GM21390 (cell line): ENCODE data around the gene ABCC3.

Experiments used
- ATAC-seq: cut with Tn5 transposase; IDR thresholded peaks from one replicate; pipeline ENCODE4 v1.9.1; 2021; ENCODE audit not compliant: unreplicated experiment

Gene ABCC3

GRCh38 chr17:50642722-50643656 is 8.3 kb downstream of the ABCC3 start:
- no peak for ATAC-seq

DNA sequence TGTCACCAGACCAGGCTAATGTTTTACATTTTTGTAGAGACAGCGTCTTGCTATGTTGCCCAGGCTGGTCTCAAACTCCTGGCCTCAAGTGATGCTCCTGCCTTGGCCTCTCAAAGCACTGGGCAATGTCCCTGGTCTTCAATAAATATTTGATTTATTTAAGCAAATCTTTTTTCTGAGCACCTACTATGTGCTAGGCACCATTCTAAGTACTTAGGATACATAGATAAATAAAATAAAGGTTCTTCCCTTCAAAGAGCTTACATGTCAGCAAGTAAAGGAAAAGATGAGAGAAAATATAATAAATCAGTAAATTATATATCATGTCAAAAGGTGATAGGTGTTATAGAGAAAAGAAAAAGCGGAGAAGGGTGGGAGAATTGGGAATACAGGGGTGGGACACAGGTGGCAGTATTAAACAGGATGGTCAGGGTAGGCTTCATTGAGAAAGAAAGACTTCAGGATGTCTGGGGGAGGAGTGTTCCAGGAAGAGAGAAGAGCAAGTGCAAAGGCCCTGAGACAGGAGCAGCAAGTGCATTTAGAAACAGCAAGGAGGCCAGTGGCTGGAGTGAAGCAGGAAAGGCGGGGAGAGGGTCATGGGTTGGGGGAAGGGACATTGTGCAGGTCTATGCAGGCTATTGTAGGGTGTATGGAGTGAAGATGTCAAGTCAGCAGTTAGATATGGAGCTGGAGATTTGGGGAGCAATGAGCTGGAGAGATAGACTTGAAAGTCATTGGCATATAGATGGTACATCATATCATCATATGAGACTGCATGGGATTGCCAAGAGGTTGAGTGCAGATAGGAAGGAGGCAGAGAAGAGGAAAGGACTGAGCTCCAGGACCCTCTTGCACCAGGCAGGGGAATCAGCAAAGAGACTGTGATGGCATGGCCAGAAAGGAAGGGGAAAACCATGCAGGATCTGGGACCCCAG is 11.3 kb downstream of the ABCC3 start:
- no peak for ATAC-seq

- ATAC-seq = no peak
These were observed 12.5 kb downstream of the ABCC3 start for GRCh38 chr17:50647187-50647586.

GRCh38 chr17:50649042-50649908 is 14.6 kb downstream of the ABCC3 start:
- no peak for ATAC-seq

- no peak for ATAC-seq
These were observed 17.0 kb downstream of the ABCC3 start for GRCh38 chr17:50651661-50652060.

DNA sequence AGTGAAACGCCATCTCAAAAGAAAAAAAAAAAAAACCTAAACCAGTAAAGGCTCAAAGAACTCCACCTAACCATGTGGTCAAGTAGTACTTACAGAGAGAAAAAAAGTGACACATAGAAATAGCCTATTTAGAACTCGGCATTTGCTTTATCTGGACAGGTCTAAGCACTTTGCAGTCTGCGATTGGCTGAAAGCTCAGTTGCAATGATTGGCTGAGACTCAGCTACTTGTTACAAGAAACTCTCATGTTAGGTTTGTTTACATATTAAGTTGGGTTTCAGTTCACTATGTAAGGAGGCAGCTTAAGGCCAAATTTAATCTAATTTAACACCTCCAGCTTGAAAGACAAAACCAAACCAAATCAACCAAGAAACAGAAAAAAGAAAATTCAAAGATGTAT is 19.1 kb downstream of the ABCC3 start:
- no peak for ATAC-seq

GRCh38 chr17:50656509-50656908 is 21.8 kb downstream of the ABCC3 start:
- ATAC-seq = no peak

- ATAC-seq = no peak
These were observed 22.4 kb downstream of the ABCC3 start for GRCh38 chr17:50657054-50657453.

GRCh38 chr17:50657627-50658026 is 22.9 kb downstream of the ABCC3 start:
- ATAC-seq = no peak

- ATAC-seq = no peak
These were observed 23.9 kb downstream of the ABCC3 start for GRCh38 chr17:50658616-50659015.

GRCh38 chr17:50659179-50659578 is 24.5 kb downstream of the ABCC3 start:
- no peak for ATAC-seq

GRCh38 chr17:50660042-50660886 is 25.6 kb downstream of the ABCC3 start:
- ATAC-seq = no peak

- ATAC-seq = no peak
These were observed 26.2 kb downstream of the ABCC3 start for GRCh38 chr17:50660887-50661345.

GRCh38 chr17:50661348-50661747 is 26.7 kb downstream of the ABCC3 start:
- ATAC-seq = no peak

DNA sequence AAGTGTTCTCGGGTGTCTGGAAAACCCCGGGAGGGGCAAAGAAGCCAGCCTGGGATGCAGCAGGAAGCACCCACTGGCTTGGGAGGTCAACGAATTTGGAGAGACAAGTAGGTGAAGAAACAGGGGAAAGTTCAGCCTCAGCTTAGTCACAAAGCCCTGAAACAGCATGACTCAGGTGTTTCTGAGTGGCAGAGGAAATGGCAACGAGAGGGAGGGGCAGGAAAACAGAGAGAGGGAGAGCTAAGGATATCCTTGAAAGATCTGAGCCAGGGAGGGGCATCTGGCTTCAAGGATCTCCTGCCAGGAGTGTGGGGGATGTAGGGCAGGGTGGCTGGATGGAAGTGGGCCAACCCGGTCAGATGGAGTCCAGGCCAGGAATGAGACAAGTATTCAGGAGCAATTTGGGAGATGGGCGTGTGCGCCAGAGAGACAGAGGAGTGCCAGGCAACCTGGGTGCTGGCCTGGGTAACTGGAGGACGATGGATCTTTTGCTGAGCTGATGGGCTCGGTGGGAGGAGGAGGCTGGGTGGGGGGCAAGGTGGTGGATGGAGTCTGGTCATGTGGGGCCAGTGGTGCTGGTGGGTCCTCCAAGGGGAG is 27.2 kb downstream of the ABCC3 start:
- ATAC-seq = no peak

- ATAC-seq = no peak
These were observed 28.0 kb downstream of the ABCC3 start for GRCh38 chr17:50662632-50663225.

DNA sequence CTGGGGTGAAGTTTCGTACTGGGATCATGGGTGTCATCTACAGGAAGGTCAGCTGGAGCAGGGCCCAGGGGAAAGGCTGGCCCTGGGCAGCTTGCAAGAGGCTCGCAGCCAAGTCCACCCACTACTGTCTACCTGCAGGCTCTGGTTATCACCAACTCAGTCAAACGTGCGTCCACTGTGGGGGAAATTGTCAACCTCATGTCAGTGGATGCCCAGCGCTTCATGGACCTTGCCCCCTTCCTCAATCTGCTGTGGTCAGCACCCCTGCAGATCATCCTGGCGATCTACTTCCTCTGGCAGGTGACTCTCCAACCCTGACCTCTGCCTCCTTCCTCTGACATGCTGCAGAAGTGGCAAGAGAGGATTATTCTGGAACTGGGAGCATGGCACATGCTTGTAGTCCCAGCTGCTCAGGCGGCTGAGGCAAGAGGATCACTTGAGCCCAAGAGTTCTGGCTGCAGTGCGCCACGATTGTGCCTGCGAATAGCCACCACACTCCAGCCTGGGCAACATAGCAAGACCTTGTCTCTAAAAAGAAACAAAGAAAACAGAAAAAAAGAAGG is 29.2 kb downstream of the ABCC3 start:
- no peak for ATAC-seq

DNA sequence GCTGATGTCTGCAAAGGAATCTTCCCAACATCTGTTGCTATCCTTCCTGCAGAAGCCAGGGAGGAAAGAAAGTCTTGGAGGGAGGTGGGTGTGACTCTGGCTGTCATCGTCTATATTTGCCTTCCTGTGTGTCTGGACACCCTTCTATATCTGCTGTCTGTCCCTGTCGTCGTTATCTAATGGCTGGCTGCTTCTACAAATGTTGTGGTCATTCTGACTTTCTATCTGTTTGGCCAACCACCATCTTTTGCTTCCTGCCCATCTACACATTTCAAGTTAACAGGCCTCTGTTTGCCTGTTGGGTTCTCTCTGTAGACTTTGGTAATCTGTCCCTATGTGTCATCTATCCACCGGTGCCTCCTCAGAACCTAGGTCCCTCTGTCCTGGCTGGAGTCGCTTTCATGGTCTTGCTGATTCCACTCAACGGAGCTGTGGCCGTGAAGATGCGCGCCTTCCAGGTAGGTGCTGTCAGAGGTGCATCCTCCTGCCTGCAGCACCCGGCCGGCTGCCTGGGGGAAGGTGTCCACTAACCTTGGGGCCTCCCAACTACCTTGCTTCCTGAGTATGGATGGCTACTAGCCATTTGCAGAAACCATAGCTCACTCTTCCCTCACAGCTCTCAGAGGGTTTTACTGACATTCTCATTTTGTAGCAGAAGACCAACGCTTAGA is 30.2 kb downstream of the ABCC3 start:
- no peak for ATAC-seq
